Brain pericyte (primary cell): ENCODE measurements around the gene CHCHD3.

Experiments used
- DNase-seq: peaks from one replicate; pipeline ENCODE4 v3.0.0-alpha.2; 2012; ENCODE audit warnings: low read depth, low spot score

Gene CHCHD3

GRCh38 chr7:132743974-132744373 is 337.9 kb downstream of the CHCHD3 start:
- no peak for DNase-seq

- peak; percentile 6 for DNase-seq
Measured at GRCh38 chr7:132742189-132742612, 339.7 kb downstream of the CHCHD3 start.

GRCh38 chr7:132740176-132740575 is 341.7 kb downstream of the CHCHD3 start:
- no peak for DNase-seq

- no peak for DNase-seq
Measured at GRCh38 chr7:132739271-132739955, 342.5 kb downstream of the CHCHD3 start.

DNA sequence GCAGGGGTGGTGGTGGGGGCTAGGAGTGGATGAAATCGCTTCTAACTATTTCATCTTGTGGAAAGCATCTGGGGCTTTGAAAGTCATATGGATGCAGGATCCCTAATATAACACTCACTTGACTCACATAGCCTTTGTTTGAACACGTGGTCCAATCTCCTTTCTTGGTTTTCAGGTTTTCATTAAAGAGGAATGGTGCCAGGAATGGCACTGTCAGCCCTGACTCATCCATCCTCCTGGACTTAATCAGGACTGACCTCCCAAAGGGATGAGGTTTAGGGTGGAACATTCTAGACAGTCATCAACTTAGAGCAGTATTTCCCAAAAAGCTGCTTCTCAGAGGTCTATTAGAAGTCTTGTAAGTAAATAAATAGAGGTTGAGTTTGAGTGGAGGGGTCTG is 343.6 kb downstream of the CHCHD3 start:
- DNase-seq, result no peak

- no peak for DNase-seq
Measured at GRCh38 chr7:132735476-132735875, 346.4 kb downstream of the CHCHD3 start.
